Panc1 (cell line): Measurements from ENCODE around the gene SDSL. TPM values are rescaled to one million over a fixed set of nuclear protein-coding genes. Genes with fewer than 3 reads are reported as not detected.

Experiments used
- ATAC-seq: fragments of 200-7000 bp; cut with Tn5 transposase; 2 replicates; pipeline ENCODE4 v1.9.1; 2020; ENCODE audit warnings: mild to moderate bottlenecking, moderate library complexity
- BruUV-seq: library from RNA; stranded (reverse); fragments of 400-500 nt; replicated peaks from 2 replicates; lab custom pipeline; 2021; lab: Mats Ljungman, UMichigan
- CTCF ChIA-PET: fragments of 300-600 bp; sonication (Branson Sonifier 250); formaldehyde crosslinking; loops from one replicate; lab custom pipeline; 2022; ENCODE audit warnings: antibody characterized with exemption; lab: Charles Lee
- POLR2A ChIA-PET: fragments of 300-600 bp; sonication (Branson Sonifier 250); formaldehyde crosslinking; loops from one replicate; lab custom pipeline; 2022; ENCODE audit warnings: antibody characterized with exemption; lab: Charles Lee
- DNase-seq: peaks from one replicate; pipeline ENCODE4 v3.0.0-alpha.2; 2010; ENCODE audit warnings: low read depth, low spot score
- H3K27ac ChIP-seq: 2 replicates; pipeline ENCODE4 v1.5.1; 2011; ENCODE audit warnings: mild to moderate bottlenecking, low read length, inconsistent platforms
- H3K27me3 ChIP-seq: fragments of 200-500 bp; sonication (Bioruptor generic); 2 replicates; pipeline ENCODE4 v1.6.0; 2014; ENCODE audit warnings: low read length, inconsistent platforms; ENCODE audit not compliant: control insufficient read depth, insufficient read depth
- H3K36me3 ChIP-seq: fragments of 200-500 bp; sonication (Bioruptor generic); 2 replicates; pipeline ENCODE4 v1.5.1; 2014; ENCODE audit warnings: inconsistent platforms, mild to moderate bottlenecking, low read length, moderate library complexity; ENCODE audit not compliant: control insufficient read depth, insufficient read depth
- H3K4me1 ChIP-seq: 2 replicates; pipeline ENCODE4 v1.5.1; 2011; ENCODE audit warnings: inconsistent platforms, mild to moderate bottlenecking, low read length, moderate library complexity; ENCODE audit not compliant: control insufficient read depth, insufficient read depth
- H3K4me3 ChIP-seq, 2 experiments: 2 replicates each; pipeline ENCODE4 v1.5.1; 2011 to 2012; ENCODE audit warnings: low read depth in 2 of 2, low read length in 2 of 2, mild to moderate bottlenecking in 2 of 2, inconsistent platforms in 1 of 2, moderate library complexity in 1 of 2
- H3K9me3 ChIP-seq: fragments of 200-500 bp; sonication (Bioruptor generic); 2 replicates; pipeline ENCODE4 v1.5.1; 2014; ENCODE audit warnings: low read depth, mild to moderate bottlenecking, inconsistent platforms, low read length, moderate library complexity; ENCODE audit not compliant: control insufficient read depth, insufficient read depth
- CTCF ChIP-seq: fragments of 450-650 bp; IDR thresholded peaks from 2 replicates; pipeline ENCODE4 v1.5.1; 2017; ENCODE audit warnings: mild to moderate bottlenecking
- POLR2AphosphoS5 ChIP-seq: IDR thresholded peaks from 2 replicates; pipeline ENCODE4 v1.6.1; 2012; ENCODE audit warnings: mild to moderate bottlenecking, low read depth, low read length, moderate library complexity
- REST ChIP-seq, 2 experiments: IDR thresholded peaks; 2 replicates each; pipeline ENCODE4 v1.6.1; 2011 to 2012; ENCODE audit warnings: low read depth in 2 of 2, control low read depth in 1 of 2, low read length in 1 of 2, mild to moderate bottlenecking in 1 of 2, moderate library complexity in 1 of 2; ENCODE audit not compliant: insufficient read depth in 1 of 2
- SIN3A ChIP-seq: IDR thresholded peaks from 2 replicates; pipeline ENCODE4 v1.6.1; 2012; ENCODE audit warnings: low read depth, mild to moderate bottlenecking, low read length, moderate library complexity, borderline replicate concordance; ENCODE audit not compliant: insufficient read depth
- TCF7L2 ChIP-seq: IDR thresholded peaks from 2 replicates; pipeline ENCODE4 v1.6.1; 2011; ENCODE audit warnings: mild to moderate bottlenecking, low read depth, low read length, inconsistent platforms
- in situ Hi-C: cut with HindIII; loops from 2 replicates; pipeline ENCODE4 v1.10.0; 2016; ENCODE audit warnings: low sequenced_read_pairs, low pct_unique_long_range_greater_than_20kb
- intact Hi-C: fragments of 100-400 bp; cut with micrococcal nuclease; formaldehyde crosslinking; loops from one replicate; pipeline ENCODE4 v1.10.0; 2022; ENCODE audit not compliant: unreplicated experiment
- total RNA-seq: library from RNA; stranded (reverse); gene quantifications from one replicate; pipeline ENCODE4 v1.2.1, GENCODE V29; 2021; ENCODE audit not compliant: unreplicated experiment

SDSL gene
- total RNA-seq, 1 experiment from 2014 or later: 5.8 TPM

GRCh38 chr12:113387631-113388030 is 34.5 kb upstream of the SDSL start:
- Histone ChIP-seq H3K4me3 (no peak overlapping the region), H3K27ac (no peak overlapping the region), H3K27me3 (no peaks in the 10 kb centered on the region), H3K4me1 (no peaks in the 10 kb centered on the region), H3K36me3 (no peaks in the 10 kb centered on the region), H3K9me3 (no peaks in the 10 kb centered on the region)
- DNase-seq (no peak), ATAC-seq (no peak)
- ChIA-PET POLR2A (no interaction called here), CTCF (no interaction called here)
- intact Hi-C loops (no loop called here), in situ Hi-C loops (no loop called here)
- TF ChIP-seq SIN3A (no peak), POLR2AphosphoS5 (no peak), TCF7L2 (no peak), REST (IDR thresholded peaks at IDR 0.05; ENCODE audit: insufficient read depth in 1 of 2, low read depth in 2 of 2, low read length in 1 of 2) (no peak), CTCF (no peak)
- no TSS peak for BruUV-seq

GRCh38 chr12:113388351-113388750 is 33.8 kb upstream of the SDSL start:
- TF ChIP-seq REST (IDR thresholded peaks at IDR 0.05; ENCODE audit: insufficient read depth in 1 of 2, low read depth in 2 of 2, low read length in 1 of 2) (no peak), POLR2AphosphoS5 (no peak), CTCF (no peak), SIN3A (no peak), TCF7L2 (no peak)
- POLR2A ChIA-PET: no interaction called here
- no peak for ATAC-seq
- no peaks in the 10 kb centered on the region for H3K27me3 ChIP-seq
- no peak for DNase-seq
- no peaks in the 10 kb centered on the region for H3K36me3 ChIP-seq
- CTCF ChIA-PET: no interaction called here
- in situ Hi-C loops (no loop called here), intact Hi-C loops (no loop called here)
- H3K9me3 ChIP-seq: no peaks in the 10 kb centered on the region
- H3K27ac ChIP-seq: no peak overlapping the region
- H3K4me1 ChIP-seq: no peaks in the 10 kb centered on the region
- H3K4me3 ChIP-seq: no peak overlapping the region
- BruUV-seq: no TSS peak
